ENCODE measurements around the gene WDR70. TPM values are rescaled to one million over a fixed set of nuclear protein-coding genes. Genes with fewer than 3 reads are reported as not detected.

Gene WDR70
- total and polyA plus RNA-seq, 4 donors: 4.0 to 17.7 (median 14.5) TPM

GRCh38 chr5:37736397-37736796 lies 357.3 kb downstream of the WDR70 start:
- no peaks in the 10 kb centered on the region for H3K36me3 ChIP-seq (ENCODE audit: control insufficient read depth in 4 of 4, insufficient read depth in 3 of 4, low read depth in 1 of 4, low read length in 3 of 4)

GRCh38 chr5:37737326-37738056 lies 358.4 kb downstream of the WDR70 start:
- no peak for TF ChIP-seq HNF4G (IDR thresholded peaks at IDR 0.05)
- no peak for TF ChIP-seq HNF4A (conservative IDR thresholded peaks at IDR 0.05)
- no peak for TF ChIP-seq JUND (IDR thresholded peaks at IDR 0.05)
- TF ChIP-seq FOXA1 (IDR thresholded peaks at IDR 0.05): no peak
- TF ChIP-seq MAX (IDR thresholded peaks at IDR 0.05): no peak
- TF ChIP-seq RXRA (IDR thresholded peaks at IDR 0.05): no peak
- TF ChIP-seq RAD21 (IDR thresholded peaks at IDR 0.05): no peak
- TF ChIP-seq FOXA2 (IDR thresholded peaks at IDR 0.05): no peak
- TF ChIP-seq SP1 (IDR thresholded peaks at IDR 0.05): no peak
- no peak for TF ChIP-seq EGR1 (IDR thresholded peaks at IDR 0.05; ENCODE audit: low read depth in 2 of 2)
- no peak for TF ChIP-seq REST (IDR thresholded peaks at IDR 0.05)
- no peak for TF ChIP-seq ATF3 (IDR thresholded peaks at IDR 0.05)
- no peak for TF ChIP-seq TAF1 (conservative IDR thresholded peaks at IDR 0.05)
- H3K9ac ChIP-seq (ENCODE audit: low read depth in 1 of 2, low read length in 2 of 2): no peak overlapping the region
- WGBS: 97% methylated on average over 4 of the region's 4 CpGs
- peaks cover 0 to 11% (median 6%) of the 10 kb centered on the region in 4 donors for H3K4me1 ChIP-seq (ENCODE audit: control insufficient read depth in 4 of 4, insufficient read depth in 4 of 4, low read length in 3 of 4)
- no peaks in the 10 kb centered on the region for H3K9me3 ChIP-seq (ENCODE audit: control insufficient read depth in 4 of 4, low read length in 3 of 4)
- no peaks in the 10 kb centered on the region for H3K36me3 ChIP-seq (ENCODE audit: control insufficient read depth in 4 of 4, insufficient read depth in 3 of 4, low read depth in 1 of 4, low read length in 3 of 4)
- H3K4me3 ChIP-seq (ENCODE audit: low read depth in 1 of 3, low read length in 3 of 3): no peak overlapping the region
- no peak overlapping the region for H3K27ac ChIP-seq (ENCODE audit: low read depth in 1 of 2, low read length in 2 of 2)
- H3K27me3 ChIP-seq (ENCODE audit: control insufficient read depth in 4 of 4, insufficient read depth in 4 of 4, low read length in 3 of 4): no peaks in the 10 kb centered on the region
- DNase-seq (ENCODE audit: low spot score): no peak

More at GRCh38 chr5:37736397-37736796, 357.3 kb downstream of the WDR70 start:
- no peak for TF ChIP-seq ZBTB33 (IDR thresholded peaks at IDR 0.05)
- TF ChIP-seq CTCF (IDR thresholded peaks at IDR 0.05; ENCODE audit: low read depth, low read length, missing input control): no peak
- no peaks in the 10 kb centered on the region for H3K27me3 ChIP-seq (ENCODE audit: control insufficient read depth in 4 of 4, insufficient read depth in 4 of 4, low read length in 3 of 4)
- H3K4me3 ChIP-seq (ENCODE audit: low read depth in 1 of 3, low read length in 3 of 3): no peak overlapping the region
- over 99% methylated on average over 2 of the region's 2 CpGs for WGBS
- no peak overlapping the region for H3K27ac ChIP-seq (ENCODE audit: low read depth in 1 of 2, low read length in 2 of 2)
- H3K9me3 ChIP-seq (ENCODE audit: control insufficient read depth in 4 of 4, low read length in 3 of 4): no peaks in the 10 kb centered on the region
- H3K4me1 ChIP-seq (ENCODE audit: control insufficient read depth in 4 of 4, insufficient read depth in 4 of 4, low read length in 3 of 4): peaks cover 0 to 11% (median 6%) of the 10 kb centered on the region in 4 donors
- no peak for DNase-seq (ENCODE audit: low spot score)
- H3K9ac ChIP-seq (ENCODE audit: low read depth in 1 of 2, low read length in 2 of 2): no peak overlapping the region

Data from liver (tissue), 9 donors.